ENCODE data around the gene ABCC1.
"Not testable (repeated sequence)": the region's sequence is repeated elsewhere in the genome, so short reads cannot be mapped to it uniquely, and the experiment has no call there.

The ABCC1 gene

DNA sequence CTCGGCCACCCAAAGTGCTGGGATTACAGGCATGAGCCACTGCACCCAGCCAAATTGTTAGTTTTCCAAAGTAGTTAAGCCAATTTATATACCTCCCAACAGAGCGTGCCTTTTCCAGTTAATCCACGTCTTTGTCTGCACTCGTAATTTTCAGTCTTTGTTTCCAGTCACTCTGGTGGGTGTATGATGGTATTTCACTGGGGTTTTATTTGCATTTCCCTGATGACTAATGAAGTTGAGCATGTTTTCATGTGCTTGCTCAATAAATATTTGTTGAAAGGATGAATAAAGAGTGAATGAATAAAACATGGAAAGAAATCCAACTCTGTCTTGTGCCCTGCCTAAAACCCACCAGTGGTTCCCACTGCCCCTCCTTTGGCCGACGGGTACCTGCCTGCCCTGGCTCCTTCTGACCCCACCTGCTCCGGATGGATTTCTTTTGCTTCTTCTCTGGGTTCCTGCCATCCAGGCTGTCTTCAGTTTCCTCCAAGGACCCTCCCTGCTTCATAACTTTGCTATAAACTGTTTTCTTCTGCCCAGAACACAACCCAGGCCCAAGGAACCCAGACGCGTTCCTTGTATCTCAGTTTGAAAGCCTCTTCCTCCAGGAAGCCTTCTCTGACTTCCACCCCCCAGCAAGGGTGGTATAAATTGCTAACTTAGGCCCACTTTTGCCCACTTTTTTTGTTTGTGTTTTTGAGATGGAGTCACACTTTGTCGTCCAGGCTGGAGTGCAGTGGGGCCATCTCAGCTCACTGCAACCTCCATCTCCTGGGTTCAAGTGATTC is 3.0 kb upstream of the ABCC1 start:
- no peak for DNase-seq

DNA sequence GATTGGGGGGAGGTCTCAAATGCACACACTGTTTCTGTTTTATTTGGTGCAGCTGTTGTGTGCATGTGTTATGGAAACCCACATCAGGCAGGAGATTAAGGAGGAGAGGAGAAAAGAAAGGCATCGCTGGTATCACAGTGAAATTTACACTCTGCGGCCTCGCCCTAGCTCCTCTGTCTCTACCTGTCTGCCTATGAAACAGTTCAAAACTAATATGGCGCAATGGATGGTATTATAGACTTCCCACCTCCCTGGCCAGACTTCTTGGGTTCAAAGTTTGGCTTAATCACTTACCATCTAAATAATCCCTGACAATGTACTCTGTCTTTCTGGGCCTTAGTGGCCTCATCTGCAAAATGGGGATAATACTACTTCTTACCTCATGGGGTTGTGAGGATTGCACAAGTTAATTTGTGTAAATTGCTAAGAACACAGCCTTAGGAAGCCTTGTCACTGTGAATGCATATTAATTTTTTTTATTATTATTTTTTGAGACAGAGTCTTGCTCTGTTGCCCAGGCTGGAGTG is 1.4 kb upstream of the ABCC1 start:
- DNase-seq: no peak

DNA sequence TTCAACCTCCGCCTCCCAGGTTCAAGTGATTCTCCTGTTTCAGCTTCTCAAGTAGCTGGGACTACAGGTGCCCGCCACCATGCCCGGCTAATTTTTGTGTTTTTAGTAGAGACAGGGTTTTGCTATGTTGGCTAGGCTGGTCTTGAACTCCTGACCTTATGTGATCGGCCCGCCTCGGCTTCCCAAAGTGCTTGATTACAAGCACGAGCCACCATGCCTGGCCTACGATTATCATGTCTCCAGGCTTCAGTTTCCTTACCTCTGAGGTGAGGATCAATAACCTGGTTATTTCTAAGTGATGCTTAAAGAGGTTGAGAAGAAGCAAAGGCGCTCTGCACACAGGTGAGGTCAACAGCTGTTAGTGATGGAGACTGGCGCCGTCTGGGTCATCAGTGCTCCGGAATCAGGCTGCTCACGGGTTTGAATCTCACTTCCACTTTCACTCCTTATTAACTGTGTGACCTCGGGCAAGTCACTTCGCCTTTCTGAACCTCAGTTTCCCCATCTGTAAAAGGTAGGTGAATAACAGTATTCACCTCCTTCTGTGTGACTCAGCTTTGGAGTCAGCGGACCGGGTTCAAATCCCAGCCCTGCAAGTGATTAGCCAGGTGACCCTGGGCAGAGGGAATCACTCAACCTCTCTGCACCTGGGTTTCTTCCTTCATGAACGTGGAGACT is 745 bp upstream of the ABCC1 start:
- no peak for DNase-seq

DNA sequence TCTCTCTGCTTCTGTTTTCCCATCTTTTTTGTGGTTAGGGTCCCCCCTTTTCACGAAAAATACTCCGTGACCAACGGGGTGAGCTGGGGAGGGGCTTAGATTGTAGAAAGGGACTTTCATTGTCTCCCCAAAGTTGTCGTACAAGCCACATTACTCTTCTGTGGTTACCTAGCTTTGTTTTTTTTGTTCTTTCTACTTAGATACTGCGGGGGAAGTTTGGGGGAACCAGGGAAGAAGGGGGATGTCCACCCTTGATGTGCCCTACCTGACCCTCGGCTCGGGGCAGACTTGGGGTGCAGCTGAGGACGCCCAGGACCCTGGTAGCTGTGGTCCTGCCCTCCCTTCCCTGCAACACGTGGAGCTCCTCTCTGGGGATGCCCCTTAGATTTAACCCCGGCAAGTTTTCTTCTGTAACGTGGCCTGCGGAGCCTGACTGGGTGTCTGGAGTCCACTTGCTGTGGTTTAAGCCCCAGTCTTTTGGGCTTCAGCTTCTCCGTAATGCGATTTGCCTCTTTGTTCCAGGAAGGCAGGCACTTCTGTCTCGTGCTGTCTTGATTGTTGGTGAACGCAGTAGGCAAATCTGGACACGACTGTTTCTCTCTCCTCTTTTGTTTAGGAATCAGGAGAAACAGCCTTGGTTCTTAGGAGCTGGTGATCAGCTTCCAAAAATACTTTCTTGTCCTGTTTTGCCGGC is 892 bp downstream of the ABCC1 start:
- DNase-seq: peak; percentile 35

DNA sequence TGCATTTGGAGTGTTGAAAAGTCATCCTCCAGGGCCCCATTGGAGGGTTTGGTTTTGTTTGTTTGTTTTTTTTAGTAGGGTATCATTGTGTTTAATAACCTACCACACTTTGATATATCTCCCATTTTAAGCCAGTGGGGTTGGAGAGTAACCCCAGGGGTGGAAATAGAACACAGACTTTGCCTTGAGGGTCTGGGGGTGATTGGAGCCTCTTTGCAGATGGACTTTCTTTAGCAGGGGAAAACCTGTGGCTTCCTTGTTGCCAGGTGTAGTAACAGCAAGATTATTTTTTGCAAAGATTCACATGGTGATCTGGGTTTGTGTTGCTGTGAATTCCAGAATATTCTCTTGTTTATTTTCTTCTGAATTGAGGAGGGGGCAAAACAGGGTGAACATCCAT is 1.5 kb downstream of the ABCC1 start:
- DNase-seq: no peak

DNA sequence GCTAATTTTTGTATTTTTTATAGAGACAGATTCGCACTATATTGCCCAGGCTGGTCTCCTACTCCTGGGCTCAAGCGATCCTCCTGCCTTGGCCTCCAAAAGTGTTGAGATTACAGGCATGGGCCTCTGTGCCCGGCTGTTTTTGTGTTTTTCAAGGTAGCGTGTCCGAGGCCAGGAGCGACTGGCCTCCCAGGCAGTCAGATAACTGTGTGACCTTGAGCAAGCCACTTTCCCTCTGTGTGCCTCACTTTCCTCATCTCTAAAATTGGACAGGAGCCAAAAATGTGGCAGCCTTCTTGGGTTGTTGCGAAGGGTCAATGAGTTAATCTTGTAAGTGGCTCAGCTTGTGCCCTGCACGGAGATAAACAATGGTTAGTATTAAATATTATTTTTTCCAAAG is 2.4 kb downstream of the ABCC1 start:
- DNase-seq: no peak

DNA sequence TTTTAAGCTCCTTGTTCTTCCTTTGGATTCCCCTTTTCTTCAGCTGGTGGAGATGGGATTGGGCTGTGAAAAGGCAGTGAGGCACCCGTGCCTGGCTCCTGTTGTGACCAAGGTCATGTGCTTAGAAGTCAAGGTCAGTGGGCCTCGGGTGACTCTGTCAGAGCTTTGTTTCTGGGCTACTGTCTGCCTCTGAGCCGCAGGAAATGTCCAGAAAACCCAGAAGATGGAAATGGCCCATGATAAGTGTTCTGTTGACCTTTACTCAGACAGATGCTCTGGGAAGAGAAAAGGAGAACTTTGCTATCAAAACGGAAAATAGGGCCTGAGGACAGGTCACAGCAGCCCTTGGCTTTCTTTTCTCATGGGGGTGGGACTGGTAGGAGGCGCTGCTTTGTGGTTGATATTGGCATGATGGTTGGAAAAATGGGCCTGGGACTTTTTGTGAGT is 2.9 kb downstream of the ABCC1 start:
- no peak for DNase-seq

DNA sequence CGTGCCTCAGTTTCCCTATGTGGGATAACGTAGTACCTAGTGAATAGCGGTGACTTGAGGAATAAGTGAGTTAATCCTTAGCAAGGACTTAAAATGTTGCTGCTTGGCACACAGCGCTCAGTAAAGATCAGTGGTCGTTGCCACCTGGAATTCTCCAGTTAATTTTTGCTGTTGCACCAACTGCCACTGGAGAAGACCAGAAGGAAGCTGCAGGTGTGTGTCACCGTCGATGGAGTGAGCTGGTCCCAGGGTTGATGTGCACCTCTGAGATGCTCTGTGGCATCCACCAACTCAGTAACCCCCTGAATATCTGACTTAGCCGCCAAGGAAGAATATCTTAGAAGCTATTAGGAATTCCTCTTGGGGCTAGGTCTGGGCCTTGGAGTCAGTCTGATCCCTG is 4.1 kb downstream of the ABCC1 start:
- DNase-seq: no peak

DNA sequence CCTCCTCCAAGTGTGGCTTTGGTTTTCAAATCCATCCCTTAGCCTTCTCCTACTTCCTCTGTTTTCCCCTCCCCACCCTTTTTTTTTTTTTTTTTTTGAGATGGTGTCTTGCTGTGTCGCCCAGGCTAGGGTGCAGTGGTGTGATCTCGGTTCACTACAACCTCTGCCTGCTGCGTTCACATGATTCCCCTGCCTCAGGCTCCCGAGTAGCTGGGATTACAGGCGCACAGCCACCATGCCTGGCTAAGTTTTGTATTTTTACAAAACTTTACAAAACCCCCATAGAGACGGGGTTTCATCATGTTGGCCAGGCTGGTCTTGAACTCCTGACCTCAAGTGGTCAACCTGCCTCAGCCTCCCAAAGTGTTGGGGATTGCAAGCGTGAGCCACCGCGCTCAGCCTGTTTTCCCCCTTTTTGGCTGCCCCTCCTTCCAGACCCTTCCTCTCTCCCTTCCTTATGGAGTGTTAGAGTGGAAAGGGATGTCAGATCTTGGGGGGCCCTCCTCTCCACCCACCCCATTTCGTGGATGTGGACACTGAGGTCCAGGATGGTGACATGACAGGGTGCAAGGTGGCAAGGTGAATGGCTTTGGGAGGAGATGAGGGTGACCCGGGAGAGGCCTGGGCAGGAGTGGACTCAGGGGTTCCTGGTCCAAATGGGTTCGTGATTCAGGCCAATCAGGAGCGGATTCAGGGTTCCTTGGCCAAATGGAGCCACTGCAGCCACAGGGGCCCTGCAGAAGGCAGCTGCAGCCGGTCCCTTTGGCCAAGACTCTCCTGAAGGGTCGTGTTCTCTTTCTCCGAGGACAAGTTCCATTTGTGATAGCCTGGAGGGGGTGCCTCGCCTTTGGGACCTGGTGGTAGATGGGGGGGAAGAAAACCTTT is 4.8 kb downstream of the ABCC1 start:
- DNase-seq: no peak

DNA sequence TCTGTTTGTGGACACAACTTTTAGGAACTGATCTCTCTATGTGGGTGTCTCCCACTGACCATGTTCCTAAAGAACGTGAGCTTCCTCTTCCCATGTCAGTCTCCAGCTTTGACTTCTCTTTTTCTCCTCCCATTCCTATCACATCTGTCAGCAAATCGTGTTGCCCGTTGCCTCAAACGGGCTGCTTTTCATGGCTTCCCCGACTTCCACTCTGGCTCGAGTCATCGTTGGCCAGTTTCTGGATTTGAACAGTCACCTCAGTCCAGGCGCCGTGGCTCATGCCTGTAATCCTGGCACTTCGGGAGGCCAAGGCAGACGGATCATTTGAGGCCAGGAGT is 5.4 kb downstream of the ABCC1 start:
- DNase-seq: no peak

DNA sequence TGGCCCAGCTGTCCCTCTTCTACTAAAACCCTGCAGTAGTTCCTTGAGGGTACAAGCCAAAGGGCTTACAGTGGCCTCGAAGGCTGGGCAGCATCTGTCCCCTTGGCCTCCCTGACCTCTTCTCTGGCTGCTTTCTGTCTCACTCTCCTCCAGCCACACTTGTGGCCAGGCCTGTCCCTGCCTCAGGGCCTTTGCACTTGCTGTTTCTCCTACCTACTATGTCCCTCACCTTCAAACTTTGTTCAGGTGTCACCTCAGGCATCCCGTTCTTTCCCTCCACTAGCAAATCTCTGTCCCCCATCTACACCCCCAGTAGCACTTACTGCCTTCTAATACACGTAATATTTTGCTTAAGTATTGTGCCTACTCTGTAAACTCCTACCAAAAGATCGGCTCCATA is 6.0 kb downstream of the ABCC1 start:
- no peak for DNase-seq

DNA sequence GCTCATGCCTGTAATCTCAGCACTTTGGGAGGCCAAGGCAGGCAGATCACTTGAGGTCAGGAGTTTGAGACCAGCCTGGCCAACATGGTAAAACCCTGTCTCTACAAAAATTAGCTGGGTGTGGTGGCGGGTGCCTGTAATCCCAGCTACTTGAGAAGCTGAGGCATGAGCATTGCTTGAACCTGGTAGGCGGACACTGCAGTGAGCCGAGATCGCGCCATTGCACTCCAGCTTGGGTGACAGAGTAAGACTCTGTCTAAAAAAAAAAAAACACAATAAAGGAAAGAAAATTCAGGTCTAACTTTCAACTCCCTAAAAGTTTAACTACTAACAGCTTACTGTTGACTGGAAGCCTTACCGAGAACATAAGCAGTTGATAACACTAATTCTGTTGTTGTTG is 6.7 kb downstream of the ABCC1 start:
- not testable (repeated sequence) for DNase-seq

DNA sequence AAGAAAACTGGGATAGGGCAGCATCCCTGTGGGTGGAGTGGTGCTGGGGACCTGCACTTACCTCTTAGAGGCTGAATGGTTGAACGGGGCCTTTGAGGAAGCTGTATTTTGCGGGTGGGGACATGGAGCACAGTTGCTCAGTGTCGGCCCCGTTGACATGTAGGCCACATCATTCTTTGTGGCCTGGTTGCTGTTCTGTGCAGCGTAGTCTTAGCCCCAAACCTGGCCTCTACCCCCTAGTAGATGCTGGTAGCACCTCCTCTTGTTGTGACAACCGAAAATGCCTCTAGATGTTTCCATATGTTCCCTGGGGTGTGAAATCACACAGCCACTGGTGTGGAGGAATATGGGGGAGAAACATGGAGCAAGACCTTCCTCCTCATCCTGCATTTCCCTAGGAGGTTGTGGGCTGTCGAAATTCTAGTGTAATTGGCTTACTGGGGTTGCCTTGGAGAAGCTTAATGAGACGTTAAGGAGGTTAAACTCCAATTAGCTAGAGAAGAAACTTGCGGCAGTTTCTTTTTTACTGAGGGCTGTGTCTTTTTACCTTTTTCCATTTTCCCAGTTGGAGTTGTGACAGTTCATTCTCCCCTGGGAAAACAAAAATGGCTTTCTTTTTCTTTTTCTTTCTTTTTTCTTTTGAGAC is 9.4 kb downstream of the ABCC1 start:
- no peak for DNase-seq

DNA sequence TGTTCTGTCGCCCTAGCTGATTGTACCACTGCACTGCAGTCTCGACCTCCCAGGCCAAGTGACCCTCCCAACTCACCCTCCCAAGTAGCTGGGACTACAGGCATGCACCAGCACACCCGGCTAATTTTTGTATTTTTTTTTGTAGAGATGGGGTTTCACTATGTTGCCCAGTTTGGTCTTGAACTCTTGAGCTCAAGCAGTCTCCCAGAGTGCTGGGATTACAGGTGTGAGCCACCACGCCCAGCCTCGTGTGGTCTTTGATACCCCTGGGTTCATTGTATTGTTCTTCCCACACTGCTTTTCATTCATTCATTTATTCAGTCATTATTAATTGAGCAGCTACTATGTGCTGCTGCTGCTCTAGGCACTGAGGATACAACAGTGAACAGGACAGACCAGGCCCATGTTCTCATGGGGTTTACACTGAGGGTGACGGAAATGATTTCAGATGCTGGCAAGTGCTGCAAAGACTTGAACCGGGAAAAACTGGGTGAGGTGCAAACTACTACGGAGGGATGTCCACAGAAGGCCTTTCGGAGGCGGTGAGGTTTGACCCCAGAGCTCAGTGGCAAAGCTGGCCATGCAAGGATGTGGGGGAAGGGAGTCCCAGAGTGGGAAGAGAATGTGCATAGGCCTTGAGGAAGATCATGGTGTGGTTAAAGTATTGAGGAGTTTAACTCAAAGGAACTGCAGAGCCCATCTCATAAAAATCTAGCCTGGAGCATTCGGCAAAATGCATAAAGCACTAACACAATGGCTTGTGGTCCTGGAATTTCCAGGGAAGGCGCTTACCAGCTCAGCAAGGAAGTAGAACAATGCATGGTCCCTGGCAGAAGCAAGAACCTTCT is 10.9 kb downstream of the ABCC1 start:
- no peak for DNase-seq

DNA sequence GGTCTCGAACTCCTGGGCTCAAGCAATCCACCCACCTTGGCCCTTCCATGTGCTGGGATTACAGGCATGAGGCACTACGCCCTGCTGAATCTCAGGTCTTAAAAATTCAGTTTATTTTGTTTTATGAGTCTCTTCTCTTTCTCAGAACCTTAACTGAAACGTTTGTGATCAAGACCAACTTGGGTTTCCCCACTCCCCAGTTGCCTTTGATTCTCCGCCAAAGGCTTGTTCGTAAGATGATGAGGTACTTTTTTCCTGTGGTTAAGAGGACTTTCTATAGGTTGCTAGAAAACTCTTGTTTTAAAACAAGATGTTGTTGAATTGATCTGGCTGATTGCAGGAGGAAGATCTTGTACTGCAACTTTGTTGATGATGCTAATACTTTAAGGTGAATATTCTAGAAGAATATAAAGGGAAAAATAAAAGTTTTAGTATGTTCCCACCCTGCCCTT is 11.7 kb downstream of the ABCC1 start:
- DNase-seq: no peak

DNA sequence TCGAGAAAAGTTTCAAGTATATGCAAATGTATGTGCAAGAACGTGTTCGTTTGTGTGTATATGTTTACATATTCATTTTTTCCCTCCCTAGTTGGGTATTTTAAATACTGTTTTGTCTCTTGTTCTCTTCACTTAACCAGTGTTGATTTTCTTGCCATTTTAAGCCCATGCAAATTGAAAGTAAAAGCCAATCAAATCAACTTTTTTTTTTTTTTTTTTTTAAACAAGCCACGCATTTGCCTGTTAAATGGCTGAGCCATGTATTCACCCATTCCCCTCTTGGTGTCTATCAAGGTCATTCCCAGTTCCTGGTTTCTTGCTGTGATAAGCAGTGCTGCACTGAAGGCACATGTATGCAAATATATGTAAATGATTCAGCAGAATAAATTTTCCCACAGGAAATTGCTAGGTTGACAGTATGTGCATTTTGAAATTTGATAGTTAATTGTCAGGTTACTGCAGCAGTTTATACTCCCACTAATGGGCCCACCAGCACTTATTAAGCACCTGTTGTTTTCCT is 12.2 kb downstream of the ABCC1 start:
- DNase-seq: no peak

DNA sequence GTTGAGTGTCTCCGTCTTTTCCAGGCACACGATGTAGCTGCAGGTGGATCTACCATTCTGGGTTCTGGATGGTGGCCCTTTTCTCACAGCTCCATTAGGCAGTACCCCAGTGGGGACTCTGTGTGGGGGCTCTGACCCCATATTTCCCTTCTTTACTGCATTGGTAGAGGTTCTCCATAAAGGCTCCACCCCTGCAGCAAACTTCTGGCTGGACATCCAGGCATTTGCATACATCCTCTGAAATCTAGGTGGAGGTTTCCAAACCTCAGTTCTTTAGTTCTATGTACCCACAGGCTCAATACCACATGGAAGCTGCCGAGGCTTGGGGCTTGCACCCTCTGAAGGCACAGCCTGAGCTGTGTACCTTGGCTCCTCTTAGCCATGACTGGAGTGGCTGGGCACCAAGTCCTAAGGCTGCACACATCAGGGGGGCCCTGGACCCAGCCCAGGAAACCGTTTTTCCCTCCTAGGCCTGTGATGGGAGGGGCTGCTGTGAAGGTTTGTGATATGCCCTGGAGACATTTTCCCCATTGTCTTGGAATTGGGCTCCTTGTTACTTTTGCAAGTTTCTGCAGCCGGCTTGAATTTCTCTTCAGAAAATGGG is 14.0 kb downstream of the ABCC1 start:
- DNase-seq: no peak

DNA sequence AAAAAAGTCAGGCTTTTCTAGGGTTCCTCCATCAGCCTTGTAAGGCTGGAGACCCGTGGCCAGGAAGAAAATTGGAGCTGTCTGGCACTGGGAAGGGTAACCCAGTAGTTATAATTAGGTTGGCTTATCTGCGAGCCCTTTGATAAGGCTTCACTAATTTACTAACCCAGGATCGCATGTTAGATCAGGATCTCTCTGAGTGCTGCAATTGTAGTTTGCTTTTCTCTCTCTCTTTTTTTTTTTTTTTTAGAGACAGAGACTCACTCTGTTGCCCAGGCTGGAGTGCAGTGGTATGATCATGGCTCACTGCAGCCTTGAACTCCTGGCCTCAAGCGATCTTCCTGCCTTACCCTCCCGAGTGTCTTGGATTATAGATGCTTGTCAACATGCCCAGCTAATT is 17.0 kb downstream of the ABCC1 start:
- DNase-seq: no peak

DNA sequence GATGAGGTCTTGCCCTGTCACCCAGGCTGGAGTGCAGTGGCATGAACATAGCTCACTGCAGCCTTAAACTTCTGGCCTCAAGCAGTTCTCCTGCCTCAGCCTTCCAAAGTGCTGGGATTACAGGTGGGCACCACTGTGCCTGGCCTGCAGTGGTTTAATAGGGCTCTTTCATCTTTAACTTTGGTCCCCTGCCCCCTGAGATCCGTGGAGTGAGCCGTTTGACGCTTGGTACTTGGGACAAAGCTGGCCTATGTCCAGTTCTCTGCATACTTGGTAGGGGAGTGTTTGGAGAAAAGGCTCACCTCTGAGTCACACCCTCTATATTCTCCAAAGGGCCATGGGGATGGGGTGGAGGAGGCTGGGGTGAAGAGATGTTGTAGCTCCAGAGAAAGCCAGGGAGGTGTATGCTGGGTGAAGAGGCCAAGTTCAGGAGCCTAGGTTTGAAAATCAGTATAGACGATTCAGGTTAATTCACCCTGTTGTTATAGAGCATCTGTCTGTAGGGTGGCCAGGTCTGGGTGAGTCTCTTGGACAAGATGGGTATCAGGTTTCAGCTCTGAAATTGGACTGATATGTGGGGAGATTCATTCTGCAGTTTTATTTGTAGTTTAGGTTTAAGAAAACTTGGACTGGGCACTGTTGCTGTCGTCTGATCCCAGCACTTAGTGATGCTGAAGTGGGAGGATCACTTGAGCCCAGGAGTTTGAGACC is 17.6 kb downstream of the ABCC1 start:
- DNase-seq: no peak

All from femur (tissue), 1 donor.